KMS-11 (cell line): ENCODE measurements around the gene CCR9.

Experiments used
- H2AFZ ChIP-seq: fragments of 200-600 bp; sonication (generic); 2 replicates; pipeline ENCODE4 v1.6.1; 2016; ENCODE audit warnings: antibody characterized with exemption, mixed run types, low read depth
- H3K27ac ChIP-seq: fragments of 200-600 bp; sonication (generic); 2 replicates; pipeline ENCODE4 v1.6.1; 2016; ENCODE audit warnings: mild to moderate bottlenecking, mixed run types
- H3K27me3 ChIP-seq: fragments of 200-600 bp; sonication (generic); 2 replicates; pipeline ENCODE4 v1.6.1; 2017; ENCODE audit warnings: mild to moderate bottlenecking, low read depth, mixed run types, moderate library complexity; ENCODE audit not compliant: insufficient read depth
- H3K36me3 ChIP-seq: fragments of 200-600 bp; sonication (generic); 2 replicates; pipeline ENCODE4 v1.6.1; 2017; ENCODE audit warnings: mild to moderate bottlenecking, mixed run types; ENCODE audit not compliant: insufficient read depth
- H3K4me1 ChIP-seq: fragments of 200-600 bp; sonication (generic); 2 replicates; pipeline ENCODE4 v1.6.1; 2016; ENCODE audit warnings: mild to moderate bottlenecking, low read depth, mixed run types; ENCODE audit not compliant: poor library complexity, severe bottlenecking
- H3K4me2 ChIP-seq: fragments of 200-600 bp; sonication (generic); 2 replicates; pipeline ENCODE4 v1.7.0; 2016; ENCODE audit warnings: mild to moderate bottlenecking, mixed run types
- H3K4me3 ChIP-seq: fragments of 200-600 bp; sonication (generic); IDR thresholded peaks from 2 replicates; pipeline ENCODE4 v1.6.1; 2017; ENCODE audit warnings: low read depth, low read length, mixed read lengths; ENCODE audit not compliant: insufficient read depth
- H3K79me2 ChIP-seq: fragments of 200-600 bp; sonication (generic); 2 replicates; pipeline ENCODE4 v1.6.1; 2016; ENCODE audit warnings: low read depth, mixed run types; ENCODE audit not compliant: insufficient read depth
- H3K9ac ChIP-seq: fragments of 200-600 bp; sonication (generic); 2 replicates; pipeline ENCODE4 v1.6.1; 2016; ENCODE audit warnings: mild to moderate bottlenecking, mixed run types
- H4K20me1 ChIP-seq: fragments of 200-600 bp; sonication (generic); 2 replicates; pipeline ENCODE4 v1.6.1; 2016; ENCODE audit warnings: mild to moderate bottlenecking, mixed run types; ENCODE audit not compliant: insufficient read depth
- CTCF ChIP-seq: fragments of 200-600 bp; sonication (generic); conservative IDR thresholded peaks from 2 replicates; pipeline ENCODE4 v1.6.1; 2017; ENCODE audit warnings: low read depth, mild to moderate bottlenecking, antibody characterized with exemption, low read length, moderate library complexity, mixed read lengths

Gene CCR9

GRCh38 chr3:45885979-45886705, at the start of gene CCR9:
TSS of gene CCR9 (plus strand) at chr3:45886543. CDS start at chr3:45894934, 8,391 bp downstream.
- Histone ChIP-seq H3K4me2 (no peak within 1 kb of the TSS), H3K4me3 (no peak within 1 kb of the TSS), H2AFZ (no peak within 1 kb of the TSS), H3K36me3 (no peaks in the 10 kb centered on the region), H3K9ac (no peak within 1 kb of the TSS), H3K4me1 (no peaks in the 10 kb centered on the region), H4K20me1 (no peaks in the 10 kb centered on the region), H3K27me3 (no peaks in the 10 kb centered on the region), H3K27ac (no peak within 1 kb of the TSS), H3K79me2 (no peaks in the 10 kb centered on the region)
- no peak for TF ChIP-seq CTCF

- no peak overlapping the region for H2AFZ ChIP-seq
- no peaks in the 10 kb centered on the region for H4K20me1 ChIP-seq
- H3K36me3 ChIP-seq: no peaks in the 10 kb centered on the region
- H3K4me3 ChIP-seq: no peak overlapping the region
- no peak overlapping the region for H3K4me2 ChIP-seq
- no peak for TF ChIP-seq CTCF
- no peaks in the 10 kb centered on the region for H3K27me3 ChIP-seq
- no peaks in the 10 kb centered on the region for H3K4me1 ChIP-seq
- no peak overlapping the region for H3K9ac ChIP-seq
- no peak overlapping the region for H3K27ac ChIP-seq
- H3K79me2 ChIP-seq: no peaks in the 10 kb centered on the region
Measured at GRCh38 chr3:45838466-45838865, 47.9 kb upstream of the CCR9 start.

- Histone ChIP-seq H3K27ac (peak overlapping the region; percentile 57; the same call in 1 of the 2 replicates), H3K9ac (peak overlapping the region; percentile 71), H3K4me2 (peak overlapping the region; percentile 59; the same call in 1 of the 2 replicates), H3K79me2 (no peaks in the 10 kb centered on the region), H3K4me1 (peaks cover 8% of the 10 kb centered on the region), H3K36me3 (no peaks in the 10 kb centered on the region), H3K4me3 (peak overlapping the region; percentile 38), H2AFZ (peak overlapping the region; percentile 82), H4K20me1 (no peaks in the 10 kb centered on the region), H3K27me3 (no peaks in the 10 kb centered on the region)
- TF ChIP-seq CTCF: no peak
Measured at GRCh38 chr3:45841420-45841756, 45.0 kb upstream of the CCR9 start.

- Histone ChIP-seq H3K79me2 (no peaks in the 10 kb centered on the region), H3K4me1 (peaks cover 8% of the 10 kb centered on the region), H3K27me3 (no peaks in the 10 kb centered on the region), H3K36me3 (no peaks in the 10 kb centered on the region), H2AFZ (peak within 1 kb of the TSS; percentile 82), H4K20me1 (no peaks in the 10 kb centered on the region), H3K27ac (peak within 1 kb of the TSS; percentile 57), H3K4me2 (peak within 1 kb of the TSS; percentile 59; the same call in 1 of the 2 replicates), H3K9ac (peak within 1 kb of the TSS; percentile 71), H3K4me3 (peak within 1 kb of the TSS; percentile 93)
- TF ChIP-seq CTCF: no peak
Measured at GRCh38 chr3:45841757-45842491, 44.4 kb upstream of the CCR9 start, which contains the start of gene LZTFL1. TSS of gene LZTFL1 (minus strand) at chr3:45842119. CDS start at chr3:45841991, 128 bp downstream.
